NCI-H187 treated with DMSO at 0.1 percent for 48 hours (cell line): Measurements from ENCODE around the gene OTOR.

Experiments
- DNase-seq: peaks from one replicate; lab custom pipeline; 2025; lab: John Stamatoyannopoulos, UW

Gene OTOR

DNA sequence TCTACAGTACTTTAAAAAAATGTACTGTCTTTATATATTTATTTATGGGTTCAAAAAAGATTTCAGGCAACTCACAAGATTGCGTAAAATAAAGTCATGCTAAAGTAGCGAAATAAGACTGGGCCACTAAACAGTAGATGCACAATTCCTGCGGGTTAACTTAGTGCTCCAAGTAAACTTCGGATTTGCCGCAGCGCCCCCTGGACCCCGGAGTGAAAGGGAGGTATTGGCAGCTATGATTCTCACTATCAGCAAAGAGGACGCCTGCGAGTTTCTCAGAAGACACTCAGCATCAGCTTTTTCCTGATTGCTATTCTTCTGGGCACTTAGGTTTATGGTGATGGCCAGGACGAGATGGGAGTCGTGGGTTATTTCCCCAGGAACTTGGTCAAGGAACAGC lies 1.4 kb downstream of the OTOR start:
- no peak for DNase-seq

DNA sequence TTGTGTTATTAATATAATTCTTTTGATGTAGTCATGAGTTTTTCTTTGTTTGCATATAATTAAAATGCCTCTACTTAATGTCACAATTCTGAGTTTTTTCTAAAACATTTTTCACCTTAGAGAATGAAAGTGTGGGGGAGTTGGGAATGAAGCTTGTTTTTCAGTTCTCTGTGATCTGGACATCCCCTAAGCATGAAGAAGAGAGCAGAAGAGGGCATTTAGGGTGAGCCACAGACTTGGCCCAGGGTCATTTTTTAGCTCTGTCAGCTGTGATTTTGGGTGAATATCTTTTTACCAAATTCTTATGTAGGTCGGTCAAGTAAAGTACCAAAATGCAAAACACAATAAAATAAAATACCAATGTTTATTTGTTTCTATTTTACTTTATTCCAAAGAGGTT lies 3.9 kb downstream of the OTOR start:
- DNase-seq: no peak

DNA sequence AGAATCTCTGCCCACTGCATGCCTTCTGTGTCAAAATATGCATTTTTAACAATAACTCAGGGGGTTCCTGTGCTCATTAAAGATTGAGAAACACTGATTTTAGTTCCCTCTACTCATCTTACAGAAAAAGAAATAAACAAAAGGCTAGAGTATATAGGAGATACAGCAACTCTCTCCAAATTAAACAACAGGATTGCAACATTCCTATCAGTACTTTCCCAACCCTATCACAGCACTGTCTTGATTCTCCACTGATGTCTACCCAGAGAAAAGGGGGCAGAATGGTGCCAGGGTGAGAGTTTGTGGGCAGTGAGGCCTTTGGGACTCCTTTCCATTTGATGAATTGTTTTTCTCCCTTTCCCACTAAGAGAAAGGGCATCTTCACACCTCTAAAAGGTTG lies 4.7 kb downstream of the OTOR start:
- no peak for DNase-seq

DNA sequence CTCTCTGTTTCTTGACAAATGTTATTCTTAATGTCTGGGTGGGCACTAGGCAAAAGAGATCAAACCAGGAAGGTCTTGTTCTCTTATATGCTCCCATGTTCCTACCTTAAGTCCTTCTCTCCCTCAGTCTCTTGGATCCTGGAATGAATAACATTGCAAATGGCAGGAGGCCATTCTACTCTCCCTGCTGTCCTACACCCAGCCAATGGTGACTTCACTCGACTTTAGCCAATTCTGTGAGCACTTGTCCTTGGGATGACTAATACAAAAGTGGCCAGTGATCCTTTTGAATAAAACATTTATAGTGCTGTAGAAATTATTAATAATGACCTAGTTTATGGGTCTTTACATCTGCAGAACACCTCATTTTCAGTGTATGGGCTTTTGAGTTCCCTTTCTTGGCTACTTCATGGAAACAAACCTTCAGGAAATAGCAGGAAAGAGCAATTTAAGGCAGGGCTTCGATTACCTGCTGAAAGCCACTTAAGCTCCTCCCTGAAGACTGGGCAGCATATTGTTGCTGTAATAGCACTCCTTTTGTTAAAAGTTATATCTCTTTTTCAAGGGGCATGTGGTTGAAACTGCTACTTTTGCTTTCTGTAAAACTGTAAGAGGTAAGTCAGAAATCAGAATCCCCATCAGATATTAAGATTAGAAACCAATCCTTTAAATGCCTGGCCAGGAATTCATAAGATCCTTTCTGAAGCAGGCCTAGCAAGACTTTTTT lies 10.5 kb downstream of the OTOR start:
- no peak for DNase-seq

DNA sequence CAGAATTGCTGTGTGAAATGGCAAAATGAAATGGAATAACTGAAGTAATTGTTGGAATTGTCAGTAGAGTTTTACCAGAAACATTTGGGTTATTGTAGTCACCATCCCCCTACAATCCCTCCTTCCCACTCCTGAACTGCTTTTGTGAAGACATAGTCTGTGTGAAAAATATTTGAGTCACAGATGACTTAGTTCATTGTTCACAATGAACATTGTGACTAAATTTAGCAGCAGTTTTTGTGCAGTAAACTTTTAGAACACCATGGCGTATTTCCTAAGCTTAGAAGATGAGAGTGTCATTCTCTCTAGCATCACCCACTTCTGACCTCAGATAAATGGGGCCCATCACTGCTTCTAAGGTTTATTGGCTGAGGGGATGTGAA lies 11.0 kb downstream of the OTOR start:
- no peak for DNase-seq

DNA sequence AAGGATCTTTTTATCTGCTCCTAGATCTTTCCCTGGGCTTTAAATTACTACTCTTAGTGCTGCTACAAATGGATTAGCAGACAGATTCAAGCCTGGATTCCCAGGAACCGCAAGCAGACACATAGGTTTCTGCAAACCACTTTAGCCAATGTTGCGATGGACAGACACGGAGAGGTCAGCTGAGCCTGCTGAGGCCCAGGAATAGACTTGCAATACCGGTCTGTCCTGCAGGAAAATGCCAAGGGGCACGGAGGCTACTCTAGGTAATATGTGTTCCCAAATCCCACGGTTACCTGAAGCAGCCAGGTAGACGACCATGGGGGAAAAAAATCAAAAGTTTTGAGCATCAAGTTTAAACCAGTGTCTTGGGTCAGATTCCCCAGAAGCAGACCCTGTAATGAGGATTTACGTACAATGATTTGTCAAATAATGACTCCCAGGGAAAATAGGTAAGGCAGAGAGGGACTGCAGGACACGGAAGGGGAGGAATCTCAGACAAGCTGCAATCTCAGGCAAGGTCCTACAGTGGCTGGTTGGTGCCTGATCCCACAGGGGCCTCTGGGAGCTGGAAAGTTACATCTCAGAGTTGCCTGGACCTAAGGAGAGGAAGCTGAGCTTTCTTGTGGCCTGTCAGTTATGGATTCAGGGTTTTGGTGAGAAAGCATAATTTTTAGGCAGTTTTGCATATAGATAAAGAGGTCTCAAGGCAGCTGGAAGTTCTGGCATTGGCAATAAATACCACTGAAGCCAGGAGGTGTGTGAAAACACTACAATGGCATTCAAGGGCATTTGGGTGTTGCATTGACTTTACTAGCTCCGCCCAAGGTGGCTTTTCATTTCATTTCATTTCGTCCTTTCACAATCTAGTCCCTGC lies 12.5 kb downstream of the OTOR start:
- DNase-seq: no peak

DNA sequence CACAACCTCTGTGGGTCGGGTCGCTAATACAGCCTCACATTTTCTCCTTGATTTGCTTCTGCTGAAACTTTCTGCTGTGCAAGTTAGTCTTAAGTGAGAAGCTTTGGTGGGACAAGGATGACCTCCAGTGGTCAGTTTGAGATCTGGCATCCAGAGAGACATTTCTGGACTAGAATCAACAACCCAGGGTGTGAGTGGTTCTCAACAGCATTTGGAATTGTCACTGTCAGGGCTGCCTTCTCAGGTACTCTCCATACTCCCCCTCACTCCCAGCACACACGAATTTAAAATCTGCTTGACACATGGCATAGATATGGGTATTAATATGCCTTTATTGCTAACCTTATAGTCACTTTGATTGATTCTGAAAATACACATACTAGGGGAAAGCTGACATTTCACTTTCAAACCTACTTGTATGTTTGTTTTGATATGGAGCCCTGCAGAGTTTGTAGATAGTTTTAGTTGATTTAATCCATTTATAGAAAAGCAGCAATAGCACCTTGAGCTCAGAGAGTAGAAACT lies 13.2 kb downstream of the OTOR start:
- no peak for DNase-seq

DNA sequence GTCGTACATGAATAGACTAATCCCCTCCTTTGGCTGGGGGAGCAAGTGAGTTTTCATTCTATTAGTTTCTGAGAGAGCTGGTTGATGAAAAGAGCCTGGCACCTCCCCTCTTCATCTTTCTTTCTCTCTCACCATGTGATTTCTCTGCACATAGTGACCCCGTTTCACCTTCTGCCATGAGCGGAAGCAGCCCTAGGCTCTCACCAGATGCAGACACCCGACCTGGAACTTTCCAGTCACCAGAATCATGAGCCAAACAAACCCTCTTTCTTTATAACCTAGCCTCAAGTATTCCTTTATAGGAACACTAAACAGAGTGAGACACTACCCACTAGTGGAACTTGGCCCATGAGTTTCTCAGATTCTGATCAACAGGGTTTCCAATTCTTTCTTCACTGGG lies 16.4 kb downstream of the OTOR start:
- DNase-seq: no peak

DNA sequence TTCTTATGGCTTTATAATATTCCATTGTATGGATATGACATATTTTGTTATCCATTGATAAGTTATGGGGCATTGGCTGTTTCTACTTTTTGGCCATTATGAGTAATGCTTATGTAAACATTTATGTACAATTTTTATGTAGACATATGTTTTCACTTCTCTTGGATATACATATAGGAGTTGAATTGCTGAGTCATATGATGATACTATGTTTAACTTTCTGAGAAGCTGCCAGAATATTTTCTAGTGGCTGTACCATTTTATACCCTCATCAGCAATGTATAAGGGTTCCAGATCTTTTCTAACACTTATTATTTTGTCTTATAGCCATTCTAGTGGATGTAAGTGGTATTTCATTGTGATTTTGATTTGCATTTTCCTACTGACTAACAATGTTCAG lies 23.1 kb downstream of the OTOR start:
- DNase-seq: no peak

DNA sequence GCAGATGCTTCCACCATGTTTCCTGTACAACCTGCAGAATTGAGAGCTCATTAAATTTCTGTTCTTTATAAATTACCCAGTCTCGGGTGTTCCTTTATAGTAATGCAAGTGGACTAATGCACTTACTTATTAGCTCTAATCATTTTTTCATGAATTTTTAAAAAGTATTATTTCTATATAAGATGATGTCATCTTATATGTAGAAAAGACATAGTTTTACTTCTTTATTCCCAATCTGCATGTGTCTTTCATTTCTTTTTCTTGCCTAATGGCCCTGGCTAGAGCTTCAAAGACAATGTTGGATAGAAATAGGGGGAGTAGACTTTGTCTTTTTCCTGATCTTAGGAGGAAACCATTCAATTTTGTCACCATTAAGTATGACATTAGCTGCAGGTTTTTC lies 27.8 kb downstream of the OTOR start:
- no peak for DNase-seq

DNA sequence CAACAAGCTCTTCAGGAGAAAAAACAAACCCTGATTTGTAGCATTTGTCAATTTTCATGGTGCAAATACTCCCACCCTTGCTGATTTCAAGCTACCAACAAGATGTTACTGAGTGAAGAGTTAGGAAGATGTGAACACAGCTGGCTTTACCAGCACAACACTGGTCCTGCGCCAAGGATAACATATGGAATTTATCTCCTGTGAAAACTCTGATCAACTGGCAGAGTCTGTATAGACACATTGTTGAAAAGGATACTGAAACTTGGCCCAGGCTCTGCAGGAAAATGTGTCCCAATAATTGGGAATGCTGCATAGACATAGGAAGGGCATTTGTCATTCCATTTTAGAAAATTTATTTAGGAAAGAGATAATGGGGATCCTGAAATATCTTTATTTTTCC lies 29.0 kb downstream of the OTOR start:
- no peak for DNase-seq

DNA sequence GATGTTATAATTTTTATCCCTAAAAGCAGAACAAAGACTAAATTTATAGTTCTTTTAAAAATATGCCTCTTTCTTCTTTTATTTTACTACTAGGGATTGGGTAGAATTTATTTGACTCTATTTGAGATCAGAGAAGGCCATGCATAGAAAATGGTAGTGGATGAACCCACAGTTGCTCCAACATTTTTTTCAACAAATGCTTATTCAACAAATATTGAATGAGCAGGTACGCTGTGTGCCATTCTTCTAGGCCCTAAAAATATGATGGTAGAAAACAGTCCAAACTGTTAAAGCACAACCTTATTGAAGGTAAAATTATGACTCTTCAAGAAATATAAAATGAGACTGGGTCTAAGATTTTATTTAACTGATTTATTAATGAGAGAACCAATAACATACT lies 30.0 kb downstream of the OTOR start:
- DNase-seq: no peak

DNA sequence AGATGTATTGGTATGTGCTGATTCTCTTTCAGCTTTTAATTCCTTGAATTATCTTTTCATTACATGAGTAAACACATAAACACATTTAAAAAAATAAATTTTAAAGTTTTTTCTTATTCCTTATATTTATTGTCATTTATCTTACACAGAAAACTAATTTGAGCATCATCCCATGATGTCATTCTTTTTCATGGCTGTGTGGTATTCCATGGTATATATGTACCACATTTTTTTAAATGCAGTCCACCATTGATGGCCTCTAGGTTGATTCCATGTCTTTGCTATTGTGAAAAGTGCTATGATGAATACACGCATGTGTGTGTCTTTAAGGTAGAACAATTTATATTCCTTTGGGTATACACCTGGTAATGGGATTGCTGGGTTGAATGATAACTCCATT lies 33.3 kb downstream of the OTOR start:
- no peak for DNase-seq

DNA sequence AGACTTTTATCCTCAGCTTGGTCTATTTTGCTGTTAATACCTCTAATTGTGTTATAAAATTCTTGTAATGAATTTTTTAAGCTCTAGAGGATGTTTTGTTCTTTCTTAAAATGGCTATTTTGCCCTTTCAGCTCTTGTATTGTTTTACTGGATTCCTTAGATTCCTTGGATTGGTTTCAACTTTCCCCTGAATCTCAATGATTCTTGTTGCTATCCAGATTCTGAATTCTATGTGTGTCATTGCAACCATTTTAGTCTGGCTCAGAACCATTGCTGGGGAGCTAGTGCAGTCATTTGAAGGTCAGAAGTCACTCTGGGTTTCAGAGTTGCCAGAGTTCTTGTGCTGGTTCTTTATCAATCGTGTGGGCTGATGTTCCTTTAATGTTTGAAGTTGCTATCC lies 37.1 kb downstream of the OTOR start:
- DNase-seq: no peak
